TTC549 (cell line): ENCODE measurements around the gene SRGAP3.

Source experiments
- FAIRE-seq: peaks from 2 replicates; lab custom pipeline; 2012; peaks lifted over from hg19 to GRCh38; lab: Jason Lieb, UNC

SRGAP3 gene

GRCh38 chr3:9079676-9080075 is 169.8 kb downstream of the SRGAP3 start:
- FAIRE-seq, result no peak

GRCh38 chr3:9078561-9079240 is 170.7 kb downstream of the SRGAP3 start:
- FAIRE-seq, result no peak

DNA sequence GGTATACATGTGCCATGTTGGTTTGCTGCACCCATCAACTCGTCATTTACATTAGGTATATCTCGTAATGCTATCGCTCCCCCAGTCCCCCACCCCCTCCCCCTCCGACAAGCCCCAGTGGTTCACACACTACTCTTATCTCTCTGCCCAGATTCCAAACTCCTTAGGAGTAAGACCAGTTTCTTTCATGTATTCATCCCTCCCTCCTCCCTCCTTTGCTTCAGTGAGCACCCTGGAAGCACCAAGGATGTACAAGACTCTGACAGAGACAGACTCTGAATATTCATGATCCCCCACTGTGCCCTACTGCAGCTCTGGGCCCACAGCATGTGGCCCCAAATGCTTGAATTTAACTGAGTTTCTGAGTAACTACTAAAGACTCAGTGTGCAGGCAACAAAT is 172.4 kb downstream of the SRGAP3 start:
- no peak for FAIRE-seq

GRCh38 chr3:9075762-9076161 is 173.7 kb downstream of the SRGAP3 start:
- no peak for FAIRE-seq

GRCh38 chr3:9074079-9074478 is 175.4 kb downstream of the SRGAP3 start:
- FAIRE-seq, result no peak

DNA sequence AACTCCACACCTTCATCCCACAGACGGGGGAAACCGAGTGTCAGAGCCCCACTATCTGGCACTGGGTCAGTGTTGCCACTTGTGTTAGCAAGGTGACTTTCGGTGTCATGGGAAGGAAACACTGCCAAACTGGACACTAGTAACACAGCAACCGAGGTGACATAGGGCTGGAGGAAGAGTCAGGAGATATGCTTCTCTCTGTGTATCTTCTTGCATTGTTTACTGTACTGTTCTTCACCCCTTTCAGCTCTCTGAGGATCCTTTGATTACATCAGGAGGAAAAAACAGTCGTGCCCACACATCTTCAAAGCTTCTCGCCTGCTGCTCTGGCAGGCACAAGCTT is 176.8 kb downstream of the SRGAP3 start:
- FAIRE-seq, result no peak

DNA sequence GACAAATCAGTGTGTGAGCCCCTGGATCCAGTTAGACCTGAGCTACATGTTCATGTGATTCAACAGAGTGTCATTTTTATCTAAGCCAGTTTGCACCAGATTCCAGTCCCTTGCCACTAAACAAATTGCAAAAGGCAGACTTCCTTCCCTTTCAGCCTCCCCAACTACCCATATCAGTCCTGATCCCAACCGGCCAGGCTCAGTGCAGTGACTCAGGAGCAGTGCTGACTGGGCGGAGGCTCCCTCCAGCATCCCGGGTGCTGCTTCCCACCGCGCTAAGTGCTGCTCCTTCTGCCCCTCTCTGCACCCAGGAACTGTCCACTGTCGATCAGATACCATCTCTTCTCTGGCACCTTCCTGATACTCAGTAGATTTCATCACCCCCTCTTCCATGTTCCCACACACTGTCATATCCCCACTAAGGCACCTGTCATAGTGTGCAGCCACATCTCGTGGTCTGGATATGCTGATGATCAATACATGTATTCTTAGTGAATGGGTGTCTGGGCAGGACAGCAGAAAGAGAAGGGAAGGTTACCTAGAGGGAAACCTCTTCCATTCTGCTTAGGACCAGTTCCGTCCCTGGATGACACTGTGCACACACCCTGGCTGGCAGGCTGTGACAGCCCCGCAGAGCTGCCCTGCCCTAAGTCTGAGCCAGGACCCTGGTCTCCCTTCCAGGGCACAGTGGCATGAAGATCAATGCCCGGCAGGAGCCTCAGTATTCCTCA is 177.3 kb downstream of the SRGAP3 start:
- FAIRE-seq, result no peak

- FAIRE-seq, result no peak
Measured at GRCh38 chr3:9070961-9071360, 178.5 kb downstream of the SRGAP3 start.

DNA sequence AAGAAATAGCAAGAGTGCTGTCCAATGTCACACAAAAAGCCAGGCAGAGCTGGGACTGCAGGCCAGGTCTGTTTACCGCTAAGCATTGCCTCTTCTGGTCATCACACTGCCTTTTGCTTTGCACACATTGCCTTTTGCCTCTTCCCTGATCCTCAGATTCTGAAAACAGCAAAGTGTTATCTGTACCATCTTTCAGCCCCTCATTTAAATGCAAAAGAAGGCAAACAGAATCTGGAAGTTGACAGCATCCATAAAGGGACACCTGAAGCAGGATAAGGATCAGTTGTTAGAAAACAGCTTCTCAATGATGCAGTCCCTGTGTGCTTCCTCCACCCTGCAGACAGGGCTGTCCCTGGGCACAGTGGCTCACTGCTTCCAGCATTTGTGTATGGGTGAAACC is 179.5 kb downstream of the SRGAP3 start:
- no peak for FAIRE-seq

DNA sequence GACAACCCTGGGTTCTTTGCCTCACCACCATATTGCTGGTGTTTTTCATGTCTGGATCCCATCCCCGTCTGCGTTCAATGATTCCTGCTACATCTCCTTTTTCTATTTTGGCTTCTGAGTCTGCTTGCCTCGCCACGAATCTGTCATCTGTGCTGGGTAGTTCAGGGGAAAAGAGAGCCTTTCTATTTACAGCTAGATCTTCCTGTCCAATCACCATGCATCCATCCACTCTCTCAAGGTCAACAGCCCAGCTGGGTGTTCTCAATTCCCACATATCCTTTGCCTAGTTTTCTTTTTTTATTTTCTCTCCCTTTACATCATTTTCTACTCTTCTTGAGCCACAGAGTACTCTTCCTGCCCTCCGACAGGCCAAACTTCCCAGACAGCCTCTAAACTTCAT is 181.4 kb downstream of the SRGAP3 start:
- FAIRE-seq, result no peak

DNA sequence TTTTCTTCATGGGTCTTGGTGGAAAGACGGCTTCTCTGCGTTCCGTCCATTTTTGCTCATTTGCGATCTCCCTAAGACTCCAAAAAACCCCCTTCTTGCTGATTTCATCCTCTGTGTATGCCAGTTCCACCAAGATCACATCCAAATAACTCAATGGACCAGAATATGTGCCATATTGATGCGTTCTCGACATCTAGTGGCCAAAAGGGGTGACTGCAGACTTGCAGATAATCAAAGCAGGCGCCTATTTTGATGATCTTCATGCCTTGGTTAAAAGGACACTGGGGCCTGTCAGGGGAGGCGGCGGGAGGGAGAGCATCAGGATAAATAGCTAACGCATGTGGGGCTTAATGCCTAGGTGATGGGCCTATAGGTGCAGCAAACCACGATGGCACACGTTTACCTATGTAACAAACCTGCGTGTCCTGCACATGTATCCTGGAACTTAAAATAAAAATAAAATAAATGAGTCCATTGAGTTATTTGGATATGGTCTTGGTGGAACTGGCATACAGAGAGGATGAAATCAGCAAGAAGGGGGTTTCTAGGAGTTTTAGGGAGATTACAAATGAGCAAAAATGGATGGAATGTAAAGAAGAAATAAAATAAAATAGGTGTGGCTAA is 182.0 kb downstream of the SRGAP3 start:
- FAIRE-seq, result no peak

- FAIRE-seq, result no peak
Measured at GRCh38 chr3:9066775-9067174, 182.7 kb downstream of the SRGAP3 start.

- FAIRE-seq, result no peak
Measured at GRCh38 chr3:9066141-9066540, 183.3 kb downstream of the SRGAP3 start.

DNA sequence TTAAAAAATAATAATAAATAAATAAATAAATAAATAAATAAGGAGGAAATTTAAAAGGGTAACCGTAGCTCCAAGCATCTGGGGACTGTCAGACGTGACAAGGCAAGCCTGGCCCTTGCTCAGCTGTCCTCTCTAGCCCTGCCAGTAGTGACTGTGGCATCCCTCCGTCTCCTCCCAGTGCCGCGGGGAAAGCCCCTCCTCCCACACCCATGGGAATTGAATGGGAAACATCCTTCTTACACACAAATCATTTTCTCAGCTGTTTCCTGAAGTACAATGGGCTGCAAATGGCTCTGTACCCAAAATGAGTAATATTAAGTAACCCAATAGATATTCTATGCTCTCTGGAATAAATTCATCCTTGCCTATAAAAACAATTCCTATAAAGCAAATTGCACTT is 184.6 kb downstream of the SRGAP3 start:
- FAIRE-seq, result no peak

DNA sequence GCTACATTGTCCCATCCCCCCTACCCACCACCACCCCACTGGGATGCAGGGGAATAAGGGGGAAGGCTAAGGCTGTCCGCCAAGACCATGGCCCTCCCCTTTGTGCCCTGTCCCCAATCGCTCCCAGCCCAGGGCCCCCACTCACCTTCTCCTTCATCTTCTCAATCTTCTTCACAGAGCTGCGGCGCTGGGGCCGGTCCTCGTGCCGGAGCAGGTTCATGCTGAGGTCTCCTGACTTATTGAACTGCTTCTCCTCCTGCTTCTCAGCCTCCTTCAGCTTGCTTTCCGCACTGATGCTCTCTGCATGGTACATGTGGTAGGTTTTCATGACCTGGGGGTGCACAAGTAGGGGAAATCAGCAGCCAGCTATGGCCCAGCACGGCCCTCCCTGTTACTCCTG is 185.2 kb downstream of the SRGAP3 start:
- FAIRE-seq, result no peak

GRCh38 chr3:9062570-9062969 is 186.9 kb downstream of the SRGAP3 start:
- FAIRE-seq, result no peak

DNA sequence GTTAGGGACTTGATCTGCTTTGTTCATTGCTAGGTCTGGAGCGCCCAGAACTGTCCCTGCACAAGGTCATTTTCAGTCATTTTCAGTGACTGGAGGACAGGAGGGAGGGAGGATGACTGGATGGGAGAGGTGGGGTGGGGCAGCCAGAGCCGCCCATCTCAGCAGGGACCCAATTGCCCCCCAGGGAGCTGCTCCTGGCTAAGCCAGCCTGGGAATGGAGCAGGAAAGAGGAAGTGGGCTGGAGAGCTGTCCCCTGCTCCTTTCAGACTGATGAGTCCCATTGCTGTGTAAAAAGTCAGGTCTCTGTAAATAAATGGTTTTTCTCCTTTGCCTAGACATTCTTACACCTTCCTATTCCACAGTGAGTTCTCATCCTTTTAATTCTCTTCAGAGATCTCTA is 187.8 kb downstream of the SRGAP3 start:
- no peak for FAIRE-seq

DNA sequence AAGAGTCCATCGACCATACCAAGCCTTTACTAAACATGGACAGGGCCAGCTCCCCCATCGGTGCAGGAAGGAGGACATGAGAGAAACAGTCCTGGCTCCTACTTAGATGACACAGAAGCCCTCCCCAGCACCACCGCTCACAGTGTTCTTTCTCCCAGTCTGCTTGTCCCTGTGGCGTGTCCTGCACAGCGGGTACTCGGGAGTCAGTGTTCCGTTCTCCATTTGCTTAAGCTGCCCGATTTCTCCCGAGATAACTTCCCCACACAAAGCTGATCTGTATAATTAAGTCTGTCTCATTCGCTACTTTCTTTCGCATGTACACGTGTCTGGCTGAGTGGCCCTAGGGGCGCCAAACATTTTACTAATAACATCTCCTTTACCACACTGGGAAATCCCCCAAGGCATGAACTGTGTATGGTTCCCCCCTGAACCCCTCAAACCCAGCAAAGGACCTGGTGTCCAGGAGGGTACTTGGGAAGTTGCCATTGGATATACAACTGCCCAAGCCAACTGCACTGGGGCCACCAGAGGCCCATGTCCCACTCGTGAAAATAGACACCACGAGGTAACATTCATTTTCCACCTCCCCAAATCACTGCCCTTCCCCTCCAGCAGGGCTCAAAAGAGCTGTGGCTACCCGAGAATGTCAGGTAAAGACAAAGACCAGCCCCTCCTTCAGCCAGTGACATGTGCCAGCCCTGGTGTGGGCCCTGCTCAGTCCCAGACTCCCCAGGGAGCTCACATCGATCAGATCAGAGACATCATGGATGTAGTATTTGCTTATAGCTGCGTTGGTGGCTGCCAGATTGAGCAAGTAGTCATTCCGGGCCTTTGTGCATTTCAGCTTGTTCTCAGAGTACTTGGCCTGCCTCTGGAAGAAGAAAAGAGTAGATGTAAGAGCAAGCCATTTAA is 189.7 kb downstream of the SRGAP3 start:
- no peak for FAIRE-seq

GRCh38 chr3:9056581-9056980 is 192.9 kb downstream of the SRGAP3 start:
- no peak for FAIRE-seq

- no peak for FAIRE-seq
Measured at GRCh38 chr3:9047452-9048346, 201.7 kb downstream of the SRGAP3 start.

DNA sequence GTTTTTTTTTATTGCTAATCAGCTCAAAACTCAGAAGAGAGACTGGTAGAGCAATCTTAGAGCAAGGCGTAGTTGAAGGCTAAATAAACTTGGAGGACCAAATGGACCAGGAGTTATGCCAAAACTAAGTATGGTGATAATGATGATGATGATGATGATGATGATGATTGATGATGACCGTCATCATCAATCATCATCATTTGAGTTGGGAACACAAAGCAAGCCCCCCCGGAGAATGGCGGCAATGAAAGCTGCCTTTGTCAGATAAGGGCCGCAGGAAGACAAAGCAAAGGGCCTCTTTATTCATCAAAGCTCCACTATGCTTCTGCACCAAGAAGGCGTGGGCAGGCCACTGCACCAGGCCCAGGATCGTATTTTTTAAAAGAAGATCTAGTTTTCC is 204.1 kb downstream of the SRGAP3 start:
- no peak for FAIRE-seq

DNA sequence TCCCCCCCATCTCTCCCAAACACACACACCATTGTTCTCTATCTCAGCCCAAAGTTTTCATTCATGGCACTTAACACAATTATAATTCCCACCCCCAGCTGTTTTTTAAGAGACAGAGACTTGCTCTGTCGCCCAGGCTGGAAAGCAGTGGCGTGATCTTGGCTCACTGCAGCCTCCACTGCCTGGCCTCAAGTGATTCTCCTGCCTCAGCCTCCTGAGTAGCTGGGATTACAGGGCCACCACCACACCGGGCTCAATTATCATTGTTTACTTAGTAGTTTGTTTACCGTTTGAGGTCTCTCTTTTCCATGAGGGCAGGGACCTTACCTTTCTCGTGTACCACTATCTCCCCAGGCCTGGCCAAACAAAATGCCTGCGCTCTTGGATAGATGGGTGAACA is 206.4 kb downstream of the SRGAP3 start:
- no peak for FAIRE-seq
